Measurements from ENCODE around the gene SYS1.

SYS1 gene

DNA sequence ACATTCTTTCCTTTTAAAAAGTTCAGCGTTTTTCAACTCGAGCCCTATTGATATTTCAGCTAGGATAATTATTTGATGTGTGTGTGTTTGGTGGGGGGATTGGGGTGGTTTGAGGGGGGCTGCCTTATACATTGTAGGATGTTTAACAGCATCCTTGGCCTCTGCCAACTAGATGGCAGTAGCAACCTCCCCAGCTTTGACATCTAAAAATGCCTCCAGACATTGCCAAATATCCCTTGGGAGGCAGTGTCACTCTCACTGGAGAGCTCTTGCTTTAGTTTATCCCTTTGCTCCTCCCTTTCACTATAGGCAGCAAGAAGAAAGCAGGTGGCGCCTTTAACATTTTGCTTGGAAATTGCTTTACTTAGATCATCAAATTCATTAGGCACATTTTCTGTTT, 29.8 kb downstream of the SYS1 start:
- no peak for FAIRE-seq

DNA sequence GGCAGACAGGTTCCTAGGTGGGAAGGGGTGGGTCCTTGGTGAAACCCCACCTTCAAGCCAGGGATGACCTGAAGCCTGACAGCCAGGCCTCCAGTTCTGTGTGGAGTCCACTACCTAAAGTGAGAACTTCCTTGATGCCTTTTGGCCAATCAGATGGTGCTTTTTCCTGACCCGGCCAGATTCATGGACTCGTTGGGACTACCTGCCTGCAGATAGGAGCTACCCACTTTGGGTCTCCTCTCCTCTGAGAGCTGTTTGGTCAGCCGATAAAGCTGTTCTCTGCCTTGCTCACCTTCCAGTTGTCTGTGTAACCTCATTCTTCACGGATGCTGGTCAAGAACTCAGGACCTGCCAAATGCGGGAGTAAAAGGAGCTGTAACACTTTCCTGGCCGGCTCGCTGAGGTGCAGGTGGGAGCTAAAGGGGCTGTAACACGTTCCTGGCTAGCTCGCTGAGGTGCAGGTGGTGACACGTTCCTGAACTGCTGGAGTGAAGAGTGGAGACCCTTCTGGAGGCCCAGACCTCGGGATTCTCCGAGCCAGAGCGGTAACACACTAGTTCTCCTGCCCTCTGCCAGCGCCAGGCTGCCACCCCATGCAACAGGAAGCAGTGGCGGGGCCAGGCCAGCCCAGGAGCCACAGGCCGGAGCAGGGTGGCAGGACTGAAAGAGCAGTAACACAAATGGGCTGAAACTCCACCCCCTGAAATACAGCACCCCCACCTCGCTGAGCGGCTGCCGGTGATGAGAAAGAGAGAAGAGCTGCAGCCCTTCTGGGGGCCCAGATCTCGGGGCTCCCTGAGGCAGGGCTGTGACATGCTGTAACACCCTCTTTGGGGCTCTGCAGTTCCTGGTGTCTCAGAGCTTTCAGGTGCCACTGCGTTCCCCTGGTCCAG, 31.5 kb downstream of the SYS1 start:
- FAIRE-seq = no peak

DNA sequence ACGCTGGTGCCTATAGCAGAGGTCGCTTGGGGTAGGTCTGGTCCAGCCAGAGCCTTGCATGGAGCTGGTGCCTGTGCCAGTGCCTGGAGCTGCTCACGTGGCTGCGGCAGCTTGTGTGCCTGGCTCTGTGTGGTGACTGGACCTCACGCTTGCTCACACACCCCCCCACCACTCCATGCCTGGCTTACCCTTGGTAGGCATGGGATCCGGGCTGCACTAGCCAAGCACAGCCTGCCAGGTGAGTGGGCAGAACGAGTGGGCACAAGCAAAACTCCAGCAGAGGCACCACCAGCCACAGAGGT, 32.1 kb downstream of the SYS1 start:
- no peak for FAIRE-seq

DNA sequence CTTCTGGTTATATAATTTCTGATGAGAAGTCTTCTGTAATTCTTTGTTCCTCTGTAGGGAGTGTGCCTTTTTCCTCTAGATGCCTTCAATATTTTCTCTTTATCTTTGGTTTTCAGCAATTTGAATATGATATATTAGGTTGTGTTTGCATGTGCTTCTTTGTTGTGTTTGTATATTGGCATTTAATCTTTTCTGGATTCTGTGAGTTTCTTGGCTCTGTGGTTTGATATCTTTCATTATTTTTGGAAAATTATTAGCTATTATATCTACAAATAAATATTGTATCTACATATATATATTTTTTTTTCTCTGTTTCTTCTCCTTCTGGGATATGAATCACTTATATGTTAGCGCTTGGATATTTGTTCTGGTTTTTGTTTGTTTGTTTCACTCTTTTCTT, 36.1 kb downstream of the SYS1 start:
- no peak for FAIRE-seq

DNA sequence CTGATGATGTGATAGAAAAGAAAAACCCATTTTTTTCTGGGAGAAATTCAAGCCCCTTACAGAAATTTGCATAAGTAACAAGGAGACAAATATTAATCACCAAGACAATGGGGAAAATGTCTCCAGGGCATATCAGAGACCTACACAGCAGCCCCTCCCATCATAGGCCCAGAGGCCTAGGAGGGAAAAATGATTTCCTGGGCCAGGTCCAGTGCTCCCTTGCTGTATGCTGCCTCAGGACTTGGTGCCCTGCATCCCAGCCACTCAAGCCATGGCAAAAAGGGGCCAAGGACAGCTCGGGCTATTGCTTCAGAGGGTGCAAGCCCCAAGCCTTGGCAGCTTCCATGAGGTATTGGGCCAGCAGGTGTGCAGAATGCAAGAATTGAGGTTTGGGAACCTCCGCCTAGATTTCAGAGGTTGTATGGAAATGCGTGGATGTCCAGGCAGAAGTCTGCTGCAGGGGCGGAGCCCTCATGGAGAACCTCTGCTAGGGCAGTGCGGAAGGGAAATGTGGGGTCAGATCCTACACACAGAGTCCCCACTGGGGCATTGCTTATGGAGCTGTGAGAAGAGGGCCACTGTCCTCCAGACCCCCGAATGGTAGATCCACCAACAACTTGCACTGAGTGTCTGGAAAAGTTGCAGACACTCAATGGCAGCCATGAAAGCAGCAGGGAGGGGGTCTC, 37.5 kb downstream of the SYS1 start:
- FAIRE-seq = no peak

DNA sequence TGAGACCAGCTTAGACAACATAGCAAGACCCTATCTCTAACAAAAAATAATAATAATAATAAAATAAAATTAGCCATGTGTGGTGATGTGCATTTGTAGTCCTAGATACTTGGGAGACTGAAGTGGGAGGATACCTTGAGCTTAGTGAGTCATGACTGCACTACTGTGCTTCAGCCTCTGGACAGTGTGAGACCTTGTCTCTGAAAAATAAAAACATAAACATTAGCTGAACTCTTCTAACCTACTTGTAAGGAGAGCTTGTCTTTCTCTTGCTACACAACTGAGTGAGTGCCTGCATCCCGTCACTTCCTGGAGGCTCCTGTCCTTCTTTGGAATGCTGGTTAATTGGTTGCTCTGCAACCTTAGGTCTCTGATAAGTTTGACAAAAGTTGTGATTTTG, 40.0 kb downstream of the SYS1 start:
- no peak for FAIRE-seq

DNA sequence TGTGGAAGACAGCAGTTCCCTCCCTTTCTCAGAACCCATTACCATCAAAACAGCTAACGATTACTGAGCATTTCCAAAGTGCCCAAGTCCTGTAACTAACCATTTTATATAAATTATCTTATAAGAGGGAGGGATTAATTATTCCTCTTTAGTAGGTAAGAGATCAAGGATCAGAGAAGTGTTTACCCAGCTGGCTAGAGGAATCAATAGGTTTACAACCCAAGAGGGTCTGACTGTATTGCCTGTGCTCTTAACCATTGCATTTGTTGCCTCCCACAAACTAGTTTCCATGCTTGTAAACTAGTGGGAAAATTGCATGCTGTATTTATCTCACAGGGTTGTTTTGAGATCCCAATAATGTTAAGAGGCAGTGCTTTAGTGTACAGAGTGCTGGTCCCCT, 41.5 kb downstream of the SYS1 start:
- FAIRE-seq = no peak

DNA sequence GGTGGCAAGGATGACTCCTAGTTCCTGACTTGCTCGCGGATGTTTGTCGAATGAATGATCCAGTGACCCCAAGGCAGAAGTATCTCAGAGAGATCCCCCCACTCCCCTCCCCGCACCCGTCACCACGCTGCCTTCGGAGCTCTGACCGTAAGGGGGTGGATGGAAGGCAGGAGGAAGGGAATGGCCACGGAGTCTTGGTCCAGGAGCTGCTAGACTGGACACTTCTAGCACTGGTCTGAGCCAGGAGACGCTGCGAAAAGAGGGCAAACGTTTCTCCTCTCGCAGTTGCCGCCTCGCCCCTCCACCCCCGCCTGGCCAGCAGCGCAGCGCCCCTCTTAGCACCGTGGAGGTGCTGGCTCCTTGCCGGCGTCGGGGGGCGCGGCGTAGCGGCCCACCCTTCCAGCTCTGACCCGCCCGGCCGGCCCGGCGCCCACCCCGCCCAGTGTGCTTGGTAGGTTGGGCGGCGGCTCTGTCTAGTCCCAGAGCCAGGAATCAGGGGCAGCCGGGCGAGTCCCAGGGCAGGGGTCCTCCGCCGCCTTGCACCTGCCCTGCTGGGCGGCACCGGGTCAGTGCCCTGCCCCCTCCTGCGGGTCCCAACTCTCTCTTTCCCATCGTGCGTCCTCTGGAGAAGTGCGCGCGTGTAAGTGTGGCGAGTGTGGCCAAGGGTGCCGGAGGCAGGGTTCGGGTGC, 42.8 kb downstream of the SYS1 start:
- no peak for FAIRE-seq

DNA sequence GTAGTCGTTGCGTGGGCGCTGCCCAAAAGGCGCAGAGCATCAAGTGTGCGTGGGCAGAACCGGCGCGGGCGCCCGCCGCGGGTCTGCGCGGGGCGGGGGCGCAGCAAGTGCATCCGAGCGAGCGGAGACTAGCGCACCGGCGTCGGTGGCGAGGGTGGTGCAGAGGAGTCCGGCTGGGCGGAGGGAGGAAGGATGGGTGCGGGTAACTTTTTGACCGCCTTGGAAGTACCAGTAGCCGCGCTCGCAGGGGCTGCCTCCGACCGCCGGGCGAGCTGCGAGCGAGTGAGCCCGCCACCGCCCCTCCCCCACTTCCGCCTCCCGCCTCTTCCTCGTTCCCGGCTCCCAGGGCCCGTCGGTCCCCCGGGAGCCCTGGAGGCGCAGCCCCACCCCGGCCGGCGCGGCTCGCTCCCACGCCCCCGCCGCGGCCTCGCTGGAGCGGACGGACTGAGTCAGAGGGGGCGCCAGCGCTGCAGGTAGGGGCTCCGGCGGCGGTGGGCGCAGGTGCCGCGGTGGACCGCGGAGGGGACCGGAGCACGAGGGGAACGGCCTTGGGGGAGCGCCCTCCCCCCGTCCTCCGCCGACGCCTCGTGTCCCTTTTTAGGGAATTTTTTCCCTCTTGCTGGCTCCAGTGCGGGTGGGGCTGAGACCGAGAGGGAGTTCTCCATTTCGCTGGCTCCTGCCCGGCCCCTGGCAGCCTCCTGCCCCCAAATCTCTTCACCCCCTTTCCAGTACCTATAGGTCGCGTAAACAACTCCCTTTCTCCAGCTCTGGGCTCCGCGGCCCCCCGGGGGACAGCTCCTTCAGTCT, 43.5 kb downstream of the SYS1 start:
- FAIRE-seq = no peak

DNA sequence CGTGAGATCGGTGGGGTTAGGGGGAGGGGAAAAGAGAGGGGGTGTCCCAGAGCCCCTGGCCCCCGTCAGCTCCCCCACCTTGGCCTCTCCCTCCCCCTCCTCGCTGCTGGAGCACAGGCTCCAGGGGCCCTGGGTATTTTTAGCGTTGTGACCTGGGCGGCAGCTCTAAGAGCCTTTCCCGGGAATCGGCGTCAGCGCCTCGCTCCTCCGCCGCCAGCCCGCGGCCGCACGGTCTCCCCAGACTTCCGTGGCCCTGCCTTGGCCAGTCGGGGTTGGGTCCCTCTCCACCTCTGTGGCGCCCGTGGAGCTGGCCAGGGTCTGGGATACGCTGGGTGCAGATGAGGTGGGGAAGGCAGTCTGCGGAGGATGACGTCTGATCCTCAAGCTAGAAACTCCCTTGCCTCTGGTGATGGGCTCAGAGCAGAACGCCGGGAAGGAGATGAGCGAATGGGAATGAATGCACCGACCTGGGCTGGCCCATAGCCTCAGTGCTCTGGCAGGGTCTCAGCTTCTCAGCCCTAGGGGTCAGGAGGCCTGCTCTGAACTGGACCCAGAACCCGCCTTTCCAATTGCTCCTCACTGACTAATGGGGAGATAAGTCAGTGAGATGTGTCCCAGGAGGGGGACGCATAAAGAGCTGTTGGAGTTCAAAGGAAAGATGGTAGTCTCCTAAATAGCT, 44.2 kb downstream of the SYS1 start:
- no peak for FAIRE-seq

DNA sequence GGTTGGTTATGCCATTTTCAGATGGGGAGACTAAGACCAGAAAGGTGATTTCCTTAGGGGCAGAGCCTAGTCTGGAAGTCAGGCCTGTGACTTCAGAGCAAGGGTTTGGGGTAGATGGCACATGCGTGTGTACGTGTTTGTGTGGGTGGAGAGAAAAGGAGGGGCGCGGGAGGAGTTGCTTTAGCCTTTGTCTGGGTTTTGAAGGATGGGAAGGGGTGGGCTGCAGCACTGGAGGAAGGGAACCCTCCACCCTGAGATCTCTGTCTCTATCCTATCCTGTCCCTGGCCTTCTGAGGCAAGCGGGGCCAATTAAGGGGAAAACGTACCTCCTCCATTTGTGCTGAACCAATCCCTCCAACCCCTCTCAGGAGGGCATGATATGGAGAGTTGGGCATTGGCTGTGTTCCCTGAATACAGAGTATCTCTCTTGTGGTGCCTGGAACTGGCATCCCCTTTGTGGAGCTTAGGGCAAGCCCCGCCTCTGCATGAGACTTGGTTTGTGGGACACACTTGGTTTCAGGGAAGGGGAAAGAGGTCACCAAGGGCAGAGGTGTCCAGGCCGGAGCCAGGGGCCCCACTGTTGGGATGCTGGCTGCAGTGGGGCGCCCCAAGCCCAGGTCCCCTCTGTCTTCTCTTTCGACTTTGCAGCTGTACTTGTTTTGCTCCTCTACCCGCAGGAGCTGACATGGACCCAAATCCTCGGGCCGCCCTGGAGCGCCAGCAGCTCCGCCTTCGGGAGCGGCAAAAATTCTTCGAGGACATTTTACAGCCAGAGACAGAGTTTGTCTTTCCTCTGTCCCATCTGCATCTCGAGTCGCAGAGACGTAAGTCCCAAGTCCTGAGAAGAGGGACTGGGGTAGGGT, 45.1 kb downstream of the SYS1 start, which contains the start of gene DBNDD2:
Gene DBNDD2, plus strand, starts transcription at position 507 of the 863 bp plus-strand sequence. Its CDS starts 179 bp downstream, at position 686.
- no peak for FAIRE-seq

DNA sequence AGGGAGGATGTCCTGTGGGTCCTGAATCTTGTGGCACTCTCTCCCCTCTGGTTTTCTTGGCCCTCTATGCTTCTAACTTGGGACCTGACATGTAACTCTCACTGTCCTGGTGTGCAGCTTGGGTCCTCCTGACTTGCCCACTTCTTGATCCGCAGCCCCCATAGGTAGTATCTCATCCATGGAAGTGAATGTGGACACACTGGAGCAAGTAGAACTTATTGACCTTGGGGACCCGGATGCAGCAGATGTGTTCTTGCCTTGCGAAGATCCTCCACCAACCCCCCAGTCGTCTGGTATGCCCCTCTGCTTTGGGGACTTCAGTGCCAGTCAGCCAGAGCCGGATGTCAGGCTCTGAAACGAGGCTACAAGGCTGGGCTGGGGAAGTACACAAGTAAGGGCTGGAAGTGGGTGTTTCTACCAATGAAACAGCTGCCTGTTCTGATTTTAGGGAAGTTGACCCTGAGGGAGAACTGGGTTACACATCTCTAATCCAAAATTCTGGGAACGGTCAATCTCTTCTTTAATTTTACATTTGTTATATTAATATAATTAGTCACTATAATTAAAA, 45.8 kb downstream of the SYS1 start:
- FAIRE-seq = no peak

DNA sequence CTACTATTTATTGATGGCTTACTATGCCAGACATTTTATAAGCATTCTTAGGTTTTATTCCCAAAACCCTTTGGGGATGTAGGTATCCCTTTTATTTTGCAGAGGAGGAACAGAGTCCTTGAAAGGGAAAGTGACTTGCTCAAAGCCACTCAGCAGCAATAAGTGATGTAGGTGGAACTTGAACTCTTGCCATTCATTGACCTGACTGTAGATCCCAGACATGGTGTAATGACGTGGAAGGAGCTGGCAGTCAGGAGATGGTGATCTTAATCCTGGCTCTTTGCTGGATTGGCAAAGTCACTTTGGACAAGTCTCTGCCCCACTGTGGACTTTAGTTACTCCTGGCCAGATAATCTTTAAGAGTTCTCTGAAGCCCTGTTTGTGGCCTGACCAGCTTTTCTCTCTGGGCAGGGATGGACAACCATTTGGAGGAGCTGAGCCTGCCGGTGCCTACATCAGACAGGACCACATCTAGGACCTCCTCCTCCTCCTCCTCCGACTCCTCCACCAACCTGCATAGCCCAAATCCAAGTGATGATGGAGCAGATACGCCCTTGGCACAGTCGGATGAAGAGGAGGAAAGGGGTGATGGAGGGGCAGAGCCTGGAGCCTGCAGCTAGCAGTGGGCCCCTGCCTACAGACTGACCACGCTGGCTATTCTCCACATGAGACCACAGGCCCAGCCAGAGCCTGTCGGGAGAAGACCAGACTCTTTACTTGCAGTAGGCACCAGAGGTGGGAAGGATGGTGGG, 46.7 kb downstream of the SYS1 start:
- FAIRE-seq = no peak

DNA sequence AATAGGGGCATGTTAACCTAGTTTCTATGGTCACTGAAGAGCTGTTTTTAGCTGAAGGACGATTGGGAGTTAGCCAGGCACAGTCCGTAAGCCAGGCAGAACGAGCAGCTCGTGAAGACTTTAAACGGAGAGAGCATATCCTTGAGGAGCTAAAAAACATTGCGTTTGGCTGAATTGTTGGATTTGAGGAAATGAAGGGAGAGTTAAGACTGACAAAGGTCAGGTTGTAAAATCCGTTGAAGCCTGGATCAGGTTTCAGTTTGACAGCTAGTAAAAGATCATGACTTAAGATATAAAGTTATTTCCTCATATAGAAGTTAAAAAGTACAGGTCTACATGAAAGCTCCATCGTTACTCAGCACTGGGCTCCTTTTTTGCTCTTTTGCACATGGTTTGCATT, 47.9 kb downstream of the SYS1 start:
- FAIRE-seq = no peak

DNA sequence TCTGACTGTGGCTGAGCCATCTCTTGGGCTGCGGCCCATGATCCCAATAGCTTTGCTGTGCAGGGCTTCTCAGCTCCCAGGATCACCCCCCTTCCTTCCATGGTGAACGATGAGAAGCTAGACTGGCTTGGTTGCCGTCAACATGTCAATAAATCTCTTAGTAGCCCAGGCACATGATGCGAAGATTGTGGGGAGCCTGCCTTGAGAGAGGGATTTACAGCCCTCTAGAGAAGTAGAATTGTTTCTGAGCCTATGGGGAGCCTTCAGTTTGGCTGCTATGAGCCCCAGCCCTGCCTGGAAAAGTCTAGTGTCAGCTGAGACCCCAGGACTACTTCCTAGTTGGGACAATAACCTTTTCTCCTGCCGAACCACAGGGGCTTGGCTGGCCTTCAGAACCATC, 49.7 kb downstream of the SYS1 start:
- no peak for FAIRE-seq

DNA sequence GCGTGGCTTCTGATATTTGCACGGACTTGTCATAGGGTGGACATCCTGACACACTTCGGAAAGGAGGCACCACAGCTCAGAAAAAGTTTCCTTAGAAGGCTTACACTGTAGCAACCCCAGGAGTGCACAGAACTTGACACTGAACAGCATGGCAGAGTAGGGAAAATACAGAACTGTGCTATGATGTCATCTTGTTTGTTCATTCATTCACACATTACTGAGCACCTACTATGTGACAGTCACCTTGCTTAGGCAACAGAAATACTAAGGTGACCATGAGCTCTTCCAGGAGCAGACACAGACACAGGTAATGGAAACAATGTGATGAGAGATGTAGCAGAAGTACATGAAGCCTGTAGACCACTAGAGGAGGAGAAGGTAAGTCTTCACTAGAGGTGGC, 50.5 kb downstream of the SYS1 start:
- FAIRE-seq = no peak

DNA sequence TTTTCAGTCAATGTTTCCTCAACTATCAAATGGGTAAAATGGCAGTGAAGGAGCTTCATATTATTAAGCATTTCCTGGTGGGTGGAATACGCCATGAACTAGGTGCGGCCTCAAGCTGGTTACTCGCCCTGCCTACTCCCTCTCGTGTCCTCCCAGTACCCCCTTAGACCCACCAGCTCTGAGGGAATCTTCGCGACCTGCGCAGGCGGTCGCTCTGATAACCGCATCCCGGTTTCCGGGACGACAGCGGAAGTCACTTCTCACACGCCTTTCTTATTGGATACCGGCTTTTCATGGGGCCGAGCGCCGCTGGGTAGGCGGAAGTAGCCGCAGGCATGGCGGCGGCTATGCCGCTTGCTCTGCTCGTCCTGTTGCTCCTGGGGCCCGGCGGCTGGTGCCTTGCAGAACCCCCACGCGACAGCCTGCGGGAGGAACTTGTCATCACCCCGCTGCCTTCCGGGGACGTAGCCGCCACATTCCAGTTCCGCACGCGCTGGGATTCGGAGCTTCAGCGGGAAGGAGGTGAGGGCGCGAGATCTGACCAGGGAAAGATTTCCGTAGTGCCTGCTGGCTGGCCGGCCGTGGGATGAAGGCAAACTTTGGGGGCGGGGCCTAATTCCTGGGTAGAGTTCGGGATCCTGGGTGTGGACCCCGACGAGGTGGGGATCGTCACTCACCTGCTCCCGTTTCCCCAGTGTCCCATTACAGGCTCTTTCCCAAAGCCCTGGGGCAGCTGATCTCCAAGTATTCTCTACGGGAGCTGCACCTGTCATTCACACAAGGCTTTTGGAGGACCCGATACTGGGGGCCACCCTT, 53.1 kb downstream of the SYS1 start, which contains the start of gene PIGT:
Gene PIGT, plus strand, starts transcription at position 320 of the 816 bp plus-strand sequence. Its CDS starts 16 bp downstream, at position 336.
- FAIRE-seq = no peak

DNA sequence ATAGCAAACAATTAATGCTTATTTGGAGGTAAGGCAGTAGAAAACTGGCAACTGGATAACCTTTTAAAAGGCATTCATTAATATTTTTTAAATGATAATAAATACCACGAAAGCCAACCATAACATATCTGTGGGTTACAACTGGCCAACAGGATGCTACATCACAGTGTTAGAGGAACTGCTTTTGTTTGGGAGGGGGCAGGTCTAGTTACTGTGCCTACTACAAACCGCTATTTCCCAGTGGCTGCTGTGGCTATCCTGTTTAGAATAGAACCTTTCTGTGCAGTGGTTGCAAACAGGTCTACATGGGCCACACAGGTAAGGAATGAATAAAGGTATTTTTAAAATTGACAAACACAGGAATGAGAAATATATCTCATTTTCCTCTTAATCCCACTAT, 54.0 kb downstream of the SYS1 start:
- no peak for FAIRE-seq
